HG02763 (cell line): ENCODE measurements around the gene CCDC146.
"Not testable (repeated sequence)": the region's sequence is repeated elsewhere in the genome, so short reads cannot be mapped to it uniquely, and the experiment has no call there.

Experiments
- ATAC-seq: cut with Tn5 transposase; IDR thresholded peaks from one replicate; pipeline ENCODE4 v1.9.1; 2021; ENCODE audit warnings: mild to moderate bottlenecking, moderate library complexity; ENCODE audit not compliant: unreplicated experiment

The CCDC146 gene

GRCh38 chr7:77197141-77197540 lies 74.7 kb downstream of the CCDC146 start:
- no peak for ATAC-seq

GRCh38 chr7:77199013-77199966 lies 76.9 kb downstream of the CCDC146 start, which contains the start of gene FGL2:
Gene FGL2, minus strand, starts transcription at chr7:77199819. Its CDS starts 26 bp downstream, at chr7:77199793.
- ATAC-seq = no peak

GRCh38 chr7:77200542-77200941 lies 78.1 kb downstream of the CCDC146 start:
- ATAC-seq = no peak

GRCh38 chr7:77202481-77202976 lies 80.1 kb downstream of the CCDC146 start:
- peak; percentile 87 for ATAC-seq

GRCh38 chr7:77205706-77206105 lies 83.3 kb downstream of the CCDC146 start:
- ATAC-seq = no peak

GRCh38 chr7:77208416-77208815 lies 86.0 kb downstream of the CCDC146 start:
- ATAC-seq = no peak

GRCh38 chr7:77209479-77210139 lies 87.2 kb downstream of the CCDC146 start:
- no peak for ATAC-seq

- no peak for ATAC-seq
Measured at GRCh38 chr7:77216181-77216845, 93.9 kb downstream of the CCDC146 start.

- ATAC-seq = no peak
Measured at GRCh38 chr7:77217474-77218185, 95.2 kb downstream of the CCDC146 start.

GRCh38 chr7:77219701-77220331 lies 97.4 kb downstream of the CCDC146 start:
- ATAC-seq = not testable (repeated sequence)

GRCh38 chr7:77222065-77222464 lies 99.7 kb downstream of the CCDC146 start:
- ATAC-seq = no peak

- no peak for ATAC-seq
Measured at GRCh38 chr7:77222819-77223218, 100.4 kb downstream of the CCDC146 start.

GRCh38 chr7:77223261-77223660 lies 100.8 kb downstream of the CCDC146 start:
- ATAC-seq = no peak

- no peak for ATAC-seq
Measured at GRCh38 chr7:77226357-77226839, 104.0 kb downstream of the CCDC146 start.

GRCh38 chr7:77228795-77229194 lies 106.4 kb downstream of the CCDC146 start:
- not testable (repeated sequence) for ATAC-seq

GRCh38 chr7:77232467-77232866 lies 110.1 kb downstream of the CCDC146 start:
- no peak for ATAC-seq

- ATAC-seq = no peak
Measured at GRCh38 chr7:77235276-77235675, 112.9 kb downstream of the CCDC146 start.

GRCh38 chr7:77238703-77239136 lies 116.3 kb downstream of the CCDC146 start:
- no peak for ATAC-seq

GRCh38 chr7:77239471-77239870 lies 117.1 kb downstream of the CCDC146 start:
- no peak for ATAC-seq

GRCh38 chr7:77242068-77242467 lies 119.7 kb downstream of the CCDC146 start:
- ATAC-seq = no peak
